ENCODE results near the gene ZNF414. TPM values are rescaled to one million over a fixed set of nuclear protein-coding genes. Genes with fewer than 3 reads are reported as not detected.
"Not testable (repeated sequence)": the region's sequence is repeated elsewhere in the genome, so short reads cannot be mapped to it uniquely, and the experiment has no call there.

The ZNF414 gene
- polyA plus RNA-seq, result 10 to 100 TPM in 3 of 4 donors, 1 to 10 TPM in 1; 6.5 to 28.2 (median 17.3) TPM
- long read RNA-seq, donor 1, result 0 reads
- long read RNA-seq, donor 2, partial matches to known transcripts, result 0 of 1 reads
- long read RNA-seq, donor 2, other reads (novel, unspliced or antisense), result 0 of 1 reads
- long read RNA-seq, donor 3, partial matches to known transcripts, result 0 of 3 reads
- long read RNA-seq, donor 3, other reads (novel, unspliced or antisense), result 0 of 3 reads
- long read RNA-seq, donor 4, result 0 reads
- long read RNA-seq, donor 5, partial matches to known transcripts, result 0 of 2 reads
- long read RNA-seq, donor 5, other reads (novel, unspliced or antisense), result 0 of 2 reads
- long read RNA-seq, donor 6, result 0 reads
- long read RNA-seq, donor 7, transcript ZNF414-202 (8 exons, 2,300 nt), result major isoform, 6 of 8 reads
- long read RNA-seq, donor 7, partial matches to known transcripts, result 0 of 8 reads
- long read RNA-seq, donor 7, other reads (novel, unspliced or antisense), result 0 of 8 reads
- long read RNA-seq, donor 8, partial matches to known transcripts, result 0 of 1 reads
- long read RNA-seq, donor 8, other reads (novel, unspliced or antisense), result 0 of 1 reads
- long read RNA-seq, donor 9, partial matches to known transcripts, result 0 of 1 reads
- long read RNA-seq, donor 9, other reads (novel, unspliced or antisense), result 0 of 1 reads
- long read RNA-seq, donor 10, partial matches to known transcripts, result 0 of 4 reads
- long read RNA-seq, donor 10, other reads (novel, unspliced or antisense), result 0 of 4 reads

- Histone ChIP-seq H3K4me1 (ENCODE audit: control insufficient read depth in 3 of 3, insufficient read depth in 2 of 3, low read depth in 1 of 3, low read length in 2 of 3) (peaks cover 0 to 12% (median 2%) of the 10 kb centered on the region in 3 donors), H3K27me3 (ENCODE audit: control insufficient read depth in 3 of 3, insufficient read depth in 3 of 3, low read length in 3 of 3) (no peaks in the 10 kb centered on the region), H3K36me3 (ENCODE audit: control insufficient read depth in 3 of 3, insufficient read depth in 2 of 3, low read depth in 1 of 3, low read length in 3 of 3) (peaks cover 0 to 29% (median 3%) of the 10 kb centered on the region in 3 donors), H3K4me3 (ENCODE audit: low read depth in 1 of 3, low read length in 3 of 3) (peak within 1 kb of the TSS; percentile 46 to 76 (median 66)), H3K9me3 (ENCODE audit: control insufficient read depth in 2 of 2, insufficient read depth in 1 of 2, low read depth in 1 of 2, low read length in 1 of 2) (peaks cover 0 to 6% of the 10 kb centered on the region in 2 donors), H3K27ac (ENCODE audit: low read depth in 1 of 3, low read length in 2 of 3) (peak within 1 kb of the TSS; percentile 78 to 100 (median 95))
- FAIRE-seq (no peak), DNase-seq (peak; percentile 95 to 99)
- WGBS, 3 donors, result 0 to 1% (median 0%) methylated on average over 41 to 70 of the region's 70 CpGs
Measured at GRCh38 chr19:8513687-8514504, at the start of gene ZNF414. Gene ZNF414, minus strand, starts transcription at chr19:8514167. Its CDS starts 121 bp downstream, at chr19:8514046.

GRCh38 chr19:8561075-8561764, 47.3 kb upstream of the ZNF414 start:
- Histone ChIP-seq H3K4me1 (ENCODE audit: control insufficient read depth in 3 of 3, insufficient read depth in 2 of 3, low read depth in 1 of 3, low read length in 2 of 3) (no peaks in the 10 kb centered on the region), H3K9me3 (ENCODE audit: control insufficient read depth in 2 of 2, insufficient read depth in 1 of 2, low read depth in 1 of 2, low read length in 1 of 2) (no peaks in the 10 kb centered on the region), H3K27ac (ENCODE audit: low read depth in 1 of 3, low read length in 2 of 3) (no peak overlapping the region), H3K36me3 (ENCODE audit: control insufficient read depth in 3 of 3, insufficient read depth in 2 of 3, low read depth in 1 of 3, low read length in 3 of 3) (no peaks in the 10 kb centered on the region), H3K4me3 (ENCODE audit: low read depth in 1 of 3, low read length in 3 of 3) (no peak overlapping the region), H3K27me3 (ENCODE audit: control insufficient read depth in 3 of 3, insufficient read depth in 3 of 3, low read length in 3 of 3) (no peaks in the 10 kb centered on the region)
- no peak for FAIRE-seq
- 73 to 88% (median 79%) methylated on average over 2 of the region's 2 CpGs for WGBS, 3 donors
- no peak for DNase-seq

- DNase-seq, result no peak
- Histone ChIP-seq H3K36me3 (ENCODE audit: control insufficient read depth in 3 of 3, insufficient read depth in 2 of 3, low read depth in 1 of 3, low read length in 3 of 3) (no peaks in the 10 kb centered on the region), H3K27ac (ENCODE audit: low read depth in 1 of 3, low read length in 2 of 3) (no peak overlapping the region), H3K4me3 (ENCODE audit: low read depth in 1 of 3, low read length in 3 of 3) (no peak overlapping the region), H3K4me1 (ENCODE audit: control insufficient read depth in 3 of 3, insufficient read depth in 2 of 3, low read depth in 1 of 3, low read length in 2 of 3) (no peaks in the 10 kb centered on the region), H3K27me3 (ENCODE audit: control insufficient read depth in 3 of 3, insufficient read depth in 3 of 3, low read length in 3 of 3) (no peaks in the 10 kb centered on the region), H3K9me3 (ENCODE audit: control insufficient read depth in 2 of 2, insufficient read depth in 1 of 2, low read depth in 1 of 2, low read length in 1 of 2) (no peaks in the 10 kb centered on the region)
- no peak for FAIRE-seq
- WGBS, 3 donors, result 74 to 80% (median 77%) methylated on average over 2 of the region's 2 CpGs
Measured at GRCh38 chr19:8558325-8558724, 44.4 kb upstream of the ZNF414 start.

- FAIRE-seq, result no peak
- no peak overlapping the region for H3K27ac ChIP-seq (ENCODE audit: low read depth in 1 of 3, low read length in 2 of 3)
- 72 to 81% (median 80%) methylated on average over 6 of the region's 6 CpGs for WGBS, 3 donors
Measured at GRCh38 chr19:8557642-8558238, 43.8 kb upstream of the ZNF414 start.

GRCh38 chr19:8553729-8554128, 39.8 kb upstream of the ZNF414 start:
- H3K36me3 ChIP-seq (ENCODE audit: control insufficient read depth in 3 of 3, insufficient read depth in 2 of 3, low read depth in 1 of 3, low read length in 3 of 3), result peaks cover 0 to 10% (median 2%) of the 10 kb centered on the region in 3 donors
- not testable (repeated sequence) for H3K27me3 ChIP-seq (ENCODE audit: control insufficient read depth in 3 of 3, insufficient read depth in 3 of 3, low read length in 3 of 3); H3K9me3 ChIP-seq (ENCODE audit: control insufficient read depth in 2 of 2, insufficient read depth in 1 of 2, low read depth in 1 of 2, low read length in 1 of 2); H3K4me3 ChIP-seq (ENCODE audit: low read depth in 1 of 3, low read length in 3 of 3); H3K27ac ChIP-seq (ENCODE audit: low read depth in 1 of 3, low read length in 2 of 3); FAIRE-seq; H3K4me1 ChIP-seq (ENCODE audit: control insufficient read depth in 3 of 3, insufficient read depth in 2 of 3, low read depth in 1 of 3, low read length in 2 of 3); DNase-seq
- 92 to 96% (median 96%) methylated on average over 6 to 7 of the region's 7 CpGs for WGBS, 3 donors

More at GRCh38 chr19:8557642-8558238, 43.8 kb upstream of the ZNF414 start:
- Histone ChIP-seq H3K9me3 (ENCODE audit: control insufficient read depth in 2 of 2, insufficient read depth in 1 of 2, low read depth in 1 of 2, low read length in 1 of 2) (no peaks in the 10 kb centered on the region), H3K27me3 (ENCODE audit: control insufficient read depth in 3 of 3, insufficient read depth in 3 of 3, low read length in 3 of 3) (no peaks in the 10 kb centered on the region), H3K4me1 (ENCODE audit: control insufficient read depth in 3 of 3, insufficient read depth in 2 of 3, low read depth in 1 of 3, low read length in 2 of 3) (no peaks in the 10 kb centered on the region), H3K36me3 (ENCODE audit: control insufficient read depth in 3 of 3, insufficient read depth in 2 of 3, low read depth in 1 of 3, low read length in 3 of 3) (peaks cover 0 to under 1% (median 0%) of the 10 kb centered on the region in 3 donors), H3K4me3 (ENCODE audit: low read depth in 1 of 3, low read length in 3 of 3) (no peak overlapping the region)
- no peak for DNase-seq

- no peak for FAIRE-seq
Measured at GRCh38 chr19:8552810-8553209, 38.8 kb upstream of the ZNF414 start.

GRCh38 chr19:8550070-8550469, 36.1 kb upstream of the ZNF414 start:
- no peaks in the 10 kb centered on the region for H3K4me1 ChIP-seq (ENCODE audit: control insufficient read depth in 3 of 3, insufficient read depth in 2 of 3, low read depth in 1 of 3, low read length in 2 of 3)
- H3K9me3 ChIP-seq (ENCODE audit: control insufficient read depth in 2 of 2, insufficient read depth in 1 of 2, low read depth in 1 of 2, low read length in 1 of 2), result no peaks in the 10 kb centered on the region
- peak overlapping the region in 1 of 3 donors; percentile 11 for H3K4me3 ChIP-seq (ENCODE audit: low read depth in 1 of 3, low read length in 3 of 3)
- peaks cover 0 to 38% (median 2%) of the 10 kb centered on the region in 3 donors for H3K36me3 ChIP-seq (ENCODE audit: control insufficient read depth in 3 of 3, insufficient read depth in 2 of 3, low read depth in 1 of 3, low read length in 3 of 3)
- WGBS, 3 donors, result 92 to 96% (median 95%) methylated on average over 15 of the region's 15 CpGs
- no peaks in the 10 kb centered on the region for H3K27me3 ChIP-seq (ENCODE audit: control insufficient read depth in 3 of 3, insufficient read depth in 3 of 3, low read length in 3 of 3)
- no peak overlapping the region for H3K27ac ChIP-seq (ENCODE audit: low read depth in 1 of 3, low read length in 2 of 3)
- DNase-seq (no peak), FAIRE-seq (no peak)

More at GRCh38 chr19:8552810-8553209, 38.8 kb upstream of the ZNF414 start:
- no peak overlapping the region for H3K4me3 ChIP-seq (ENCODE audit: low read depth in 1 of 3, low read length in 3 of 3)
- WGBS, 3 donors, result 44 to 70% (median 47%) methylated on average over 10 of the region's 10 CpGs
- H3K27ac ChIP-seq (ENCODE audit: low read depth in 1 of 3, low read length in 2 of 3), result no peak overlapping the region
- peak; percentile 53 to 63 for DNase-seq
- no peaks in the 10 kb centered on the region for H3K4me1 ChIP-seq (ENCODE audit: control insufficient read depth in 3 of 3, insufficient read depth in 2 of 3, low read depth in 1 of 3, low read length in 2 of 3)
- no peaks in the 10 kb centered on the region for H3K27me3 ChIP-seq (ENCODE audit: control insufficient read depth in 3 of 3, insufficient read depth in 3 of 3, low read length in 3 of 3)
- H3K9me3 ChIP-seq (ENCODE audit: control insufficient read depth in 2 of 2, insufficient read depth in 1 of 2, low read depth in 1 of 2, low read length in 1 of 2), result no peaks in the 10 kb centered on the region
- H3K36me3 ChIP-seq (ENCODE audit: control insufficient read depth in 3 of 3, insufficient read depth in 2 of 3, low read depth in 1 of 3, low read length in 3 of 3), result peaks cover 0 to 15% (median 2%) of the 10 kb centered on the region in 3 donors

Data from small intestine (tissue), 16 donors.